ENCODE results near the gene UXT.
"Not testable (repeated sequence)": the region's sequence is repeated elsewhere in the genome, so short reads cannot be mapped to it uniquely, and the experiment has no call there.

Gene UXT

DNA sequence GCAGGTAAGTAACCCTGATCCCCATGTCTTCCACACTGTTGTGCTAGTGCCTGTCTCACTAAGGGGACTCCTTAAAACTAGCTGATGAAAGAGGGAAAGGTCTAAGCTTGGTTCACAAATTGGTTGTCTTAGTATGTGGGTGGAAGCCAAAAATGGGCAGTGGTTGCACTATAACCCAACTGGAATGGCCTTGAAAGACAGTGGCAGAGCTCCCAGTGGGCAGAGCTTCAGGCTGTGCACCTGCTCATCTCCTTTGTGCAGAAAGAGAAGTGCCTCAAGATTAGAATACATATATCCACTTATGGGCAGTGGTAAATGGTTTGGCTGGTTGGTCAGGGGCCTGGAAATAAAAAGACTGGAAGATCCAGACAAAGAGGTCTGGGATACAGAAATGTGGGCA, 46.6 kb downstream of the UXT start:
- DNase-seq = no peak

DNA sequence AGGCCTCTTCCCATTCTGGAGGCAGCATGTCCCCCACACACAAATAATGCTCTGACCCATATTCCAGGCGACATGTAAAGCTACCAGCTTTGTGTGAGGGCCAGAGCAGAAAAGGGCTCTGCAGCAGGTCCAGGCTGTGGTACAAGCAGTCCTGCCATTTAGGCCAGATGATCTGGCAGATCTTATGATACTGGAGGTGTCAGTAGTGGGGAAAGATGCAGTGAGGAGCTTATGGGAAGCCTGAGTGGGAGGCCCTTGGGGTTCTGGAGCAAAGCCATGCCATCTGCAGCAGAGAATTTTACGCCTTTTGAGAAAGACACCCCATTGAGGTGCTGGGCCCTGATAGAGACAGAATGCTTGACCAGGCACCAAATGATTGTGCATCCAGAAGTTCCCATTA, 47.1 kb downstream of the UXT start:
- DNase-seq = no peak

DNA sequence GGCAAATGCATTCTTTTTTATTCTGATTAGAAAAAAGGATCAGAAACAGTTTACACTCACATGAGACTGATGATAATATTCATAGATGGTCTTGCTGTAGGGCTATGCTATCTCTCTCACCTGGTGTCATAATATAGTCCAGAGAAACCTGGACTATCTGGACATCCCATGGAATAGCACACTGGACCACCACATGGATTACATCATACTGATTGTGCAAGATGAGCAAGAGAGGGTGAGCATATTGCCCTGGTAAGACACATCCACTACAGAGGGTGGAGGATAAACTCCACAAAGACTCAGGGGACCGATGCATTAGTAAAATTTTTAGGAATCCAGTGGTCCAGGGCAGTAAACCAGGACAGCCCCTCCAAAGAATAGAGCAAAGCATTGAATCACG, 47.5 kb downstream of the UXT start:
- no peak for DNase-seq

GRCh38 chrX:47610511-47610910, 48.5 kb downstream of the UXT start:
- DNase-seq = no peak

DNA sequence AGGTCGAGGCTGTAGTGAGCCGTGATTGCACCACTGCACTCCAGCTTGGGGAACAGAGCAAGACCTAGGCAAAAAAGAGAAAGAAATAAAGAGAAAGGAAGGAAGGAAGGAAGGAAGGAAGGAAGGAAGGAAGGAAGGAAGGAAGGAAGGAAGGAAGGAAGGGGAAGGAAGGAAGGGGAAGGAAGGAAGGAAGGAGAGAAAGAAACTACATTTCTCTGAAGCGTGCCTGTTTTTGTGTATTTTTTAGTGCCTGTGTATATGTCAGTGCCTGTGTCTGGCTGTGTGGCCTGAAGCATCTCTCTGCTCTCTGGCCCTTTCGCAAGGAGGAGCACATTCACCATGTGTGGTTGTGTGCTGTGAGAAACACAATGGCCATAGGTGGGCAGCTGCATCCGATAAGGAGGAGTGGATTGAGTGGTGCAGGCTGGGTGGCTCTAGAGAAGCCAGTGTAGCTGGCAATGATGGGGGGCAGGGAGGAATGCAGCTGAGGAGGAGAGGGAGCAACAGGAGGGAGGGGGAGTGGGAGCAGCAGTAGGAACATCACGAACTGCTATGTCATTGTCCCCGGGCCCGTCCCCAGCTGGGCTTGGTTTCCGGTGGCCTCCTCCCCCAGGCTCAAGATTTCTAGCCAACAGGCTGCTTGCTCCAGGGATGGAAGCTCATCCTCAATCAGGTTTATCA, 50.7 kb downstream of the UXT start:
- DNase-seq = no peak

DNA sequence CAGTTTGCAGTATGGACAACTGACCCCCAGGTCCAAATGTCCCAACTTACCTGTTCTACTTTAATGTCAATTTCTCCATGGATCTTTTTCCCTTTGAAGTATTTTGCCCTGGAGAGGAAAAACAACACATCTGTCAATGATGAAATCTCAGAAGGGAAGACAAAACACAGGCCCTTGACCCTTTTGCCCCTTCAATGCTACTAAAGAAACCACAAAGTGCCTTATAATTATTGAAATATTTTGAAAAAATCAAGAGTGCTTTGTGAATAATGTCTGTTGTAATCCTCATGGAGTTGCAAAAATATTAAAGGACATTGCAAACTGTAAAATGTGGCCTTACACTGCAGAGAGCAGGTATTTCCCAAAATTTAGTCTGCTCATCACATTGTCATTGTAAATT, 51.9 kb downstream of the UXT start:
- DNase-seq = no peak

DNA sequence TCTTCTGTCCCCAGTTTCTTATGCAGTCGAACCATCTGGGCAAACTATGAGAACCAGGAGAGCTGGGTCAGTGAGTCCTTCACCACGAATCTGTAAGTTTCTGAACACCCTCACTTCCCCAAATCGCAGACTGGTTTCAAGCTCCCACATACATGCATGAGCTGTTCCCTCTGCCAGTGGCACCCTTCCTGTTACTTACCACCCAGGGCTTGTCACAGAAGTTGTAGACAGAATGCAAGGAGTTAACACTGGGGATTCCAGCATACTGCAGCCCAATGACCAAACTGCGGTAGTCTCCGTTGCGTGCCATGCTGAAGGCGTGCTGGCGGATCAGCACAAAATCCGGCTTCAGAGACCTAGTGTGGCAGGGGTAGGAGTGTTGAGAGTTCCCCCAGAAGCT, 54.0 kb downstream of the UXT start:
- no peak for DNase-seq

DNA sequence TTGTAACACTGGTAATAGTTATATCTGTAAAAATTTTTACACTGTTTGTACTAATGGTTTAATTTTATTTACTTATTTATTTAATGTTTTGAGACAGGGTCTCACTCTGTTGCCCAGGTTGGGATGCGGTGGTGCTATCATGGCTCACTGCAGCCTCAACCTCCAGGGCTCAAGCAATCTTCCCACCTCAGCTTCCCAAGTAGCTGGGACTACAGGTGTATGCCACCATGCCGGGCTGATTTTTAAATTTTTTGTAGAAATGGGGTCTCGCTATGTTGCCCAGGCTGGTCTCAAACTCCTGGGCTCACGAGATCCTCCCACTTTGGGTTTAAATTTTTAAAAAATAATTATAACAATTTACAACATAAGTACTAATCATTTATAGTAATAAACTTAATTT, 55.9 kb downstream of the UXT start:
- not testable (repeated sequence) for DNase-seq

All from retina (tissue), 1 donor.